Measurements from ENCODE around the gene SPATA31E1. TPM values are rescaled to one million over a fixed set of nuclear protein-coding genes. Genes with fewer than 3 reads are reported as not detected.
"Not testable (repeated sequence)": the region's sequence is repeated elsewhere in the genome, so short reads cannot be mapped to it uniquely, and the experiment has no call there.

The SPATA31E1 gene
- total and polyA plus RNA-seq, 12 donors, result not detected

GRCh38 chr9:87909310-87910041, 26.8 kb downstream of the SPATA31E1 start:
- Histone ChIP-seq H3K27me3 (no peaks in the 10 kb centered on the region), H3K4me3 (no peak overlapping the region), H3K9me3 (peaks cover 0 to 12% (median 0%) of the 10 kb centered on the region in 11 donors), H3K36me3 (no peaks in the 10 kb centered on the region), H3K27ac (no peak overlapping the region), H3K4me1 (no peaks in the 10 kb centered on the region)
- DNase-seq (no peak), ATAC-seq (peak in 1 of 8 donors; percentile 22)
- 90 to 91% methylated on average over 20 of the region's 20 CpGs for WGBS, 2 donors
- intact Hi-C loops (cut with DNase I), result no loop called here
- TF ChIP-seq CTCF (IDR thresholded peaks at IDR 0.05), result no peak

- Histone ChIP-seq H3K4me3 (no peak overlapping the region), H3K27me3 (no peaks in the 10 kb centered on the region), H3K4me1 (no peaks in the 10 kb centered on the region), H3K36me3 (no peaks in the 10 kb centered on the region), H3K9me3 (peaks cover 0 to 11% (median 0%) of the 10 kb centered on the region in 11 donors), H3K27ac (no peak overlapping the region)
- 79 to 81% methylated on average over 3 of the region's 3 CpGs for WGBS, 2 donors
- DNase-seq (no peak), ATAC-seq (no peak)
- no peak for TF ChIP-seq CTCF (IDR thresholded peaks at IDR 0.05)
- intact Hi-C loops (cut with DNase I), result no loop called here
Measured at GRCh38 chr9:87910821-87911220, 28.1 kb downstream of the SPATA31E1 start.

GRCh38 chr9:87917662-87918061, 35.0 kb downstream of the SPATA31E1 start, which contains the start of gene SPATA31C1:
Gene SPATA31C1, plus strand, starts transcription at chr9:87917962.
- no CpG with 5 or more reads among the region's 8 CpGs for WGBS, 2 donors
- DNase-seq; H3K27ac ChIP-seq; ATAC-seq; H3K27me3 ChIP-seq; intact Hi-C loops (cut with DNase I); H3K4me3 ChIP-seq; H3K4me1 ChIP-seq; H3K36me3 ChIP-seq; H3K9me3 ChIP-seq: not testable (repeated sequence)

GRCh38 chr9:87919013-87919412, 36.3 kb downstream of the SPATA31E1 start:
- intact Hi-C loops (cut with DNase I); H3K27me3 ChIP-seq; ATAC-seq; H3K9me3 ChIP-seq; H3K27ac ChIP-seq; H3K4me1 ChIP-seq; DNase-seq; H3K4me3 ChIP-seq; H3K36me3 ChIP-seq: not testable (repeated sequence)
- 59 to 79% methylated on average over 12 of the region's 13 CpGs for WGBS, 2 donors

DNA sequence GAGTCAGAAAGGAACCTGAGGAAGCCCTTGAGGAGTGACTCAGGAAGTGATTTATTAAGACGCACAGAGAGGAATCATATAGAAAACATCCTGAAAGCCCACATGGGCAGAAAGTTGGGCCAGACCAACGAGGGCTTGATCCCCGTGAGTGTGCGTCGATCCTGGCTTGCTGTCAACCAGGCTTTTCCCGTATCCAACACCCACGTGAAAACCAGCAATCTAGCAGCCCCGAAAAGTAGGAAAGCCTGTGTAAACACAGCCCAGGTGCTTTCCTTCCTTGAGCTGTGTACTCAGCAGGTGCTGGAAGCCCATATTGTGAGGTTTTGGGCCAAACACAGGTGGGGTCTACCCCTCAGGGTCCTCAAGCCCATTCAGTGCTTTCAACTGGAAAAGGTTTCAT, 38.9 kb downstream of the SPATA31E1 start:
- ATAC-seq; H3K4me1 ChIP-seq; intact Hi-C loops (cut with DNase I); DNase-seq; H3K36me3 ChIP-seq; H3K27ac ChIP-seq; H3K9me3 ChIP-seq; H3K27me3 ChIP-seq; H3K4me3 ChIP-seq: not testable (repeated sequence)
- whole genome bisulfite sequencing, 2 donors, result 74 to 80% methylated on average over 8 of the region's 8 CpGs

DNA sequence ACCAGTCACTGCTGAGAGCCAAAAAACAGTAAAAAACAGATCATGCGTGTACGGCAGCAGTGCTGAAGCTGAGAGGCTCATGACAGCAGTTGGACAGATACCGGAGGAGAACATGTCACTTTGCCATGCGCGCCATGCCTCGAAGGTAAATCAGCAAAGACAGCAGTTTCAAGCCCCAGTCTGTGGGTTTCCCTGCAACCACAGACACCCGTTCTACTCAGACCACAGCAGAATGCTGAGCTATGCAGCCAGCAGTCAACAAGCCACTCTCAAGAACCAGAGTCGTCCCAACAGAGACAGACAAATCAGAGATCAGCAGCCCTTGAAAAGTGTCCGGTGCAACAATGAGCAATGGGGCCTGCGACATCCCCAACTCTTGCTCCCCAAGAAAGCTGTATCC, 40.3 kb downstream of the SPATA31E1 start:
- DNase-seq; ATAC-seq; H3K4me3 ChIP-seq; intact Hi-C loops (cut with DNase I); H3K27ac ChIP-seq; H3K9me3 ChIP-seq; H3K27me3 ChIP-seq; H3K4me1 ChIP-seq; H3K36me3 ChIP-seq: not testable (repeated sequence)
- 73 to 80% methylated on average over 8 to 10 of the region's 10 CpGs for WGBS, 2 donors

- WGBS, 2 donors, result 92 to 93% methylated on average over 8 to 10 of the region's 10 CpGs
- H3K27me3 ChIP-seq; H3K4me3 ChIP-seq; H3K9me3 ChIP-seq; H3K36me3 ChIP-seq; ATAC-seq; H3K4me1 ChIP-seq; DNase-seq; intact Hi-C loops (cut with DNase I); H3K27ac ChIP-seq: not testable (repeated sequence)
Measured at GRCh38 chr9:87924851-87925250, 42.2 kb downstream of the SPATA31E1 start.

GRCh38 chr9:87929152-87929551, 46.5 kb downstream of the SPATA31E1 start:
- H3K4me3 ChIP-seq; H3K36me3 ChIP-seq; H3K9me3 ChIP-seq; ATAC-seq; H3K27me3 ChIP-seq; DNase-seq; H3K4me1 ChIP-seq; intact Hi-C loops (cut with DNase I); H3K27ac ChIP-seq: not testable (repeated sequence)

- H3K27ac ChIP-seq; H3K4me3 ChIP-seq; ATAC-seq; H3K27me3 ChIP-seq; intact Hi-C loops (cut with DNase I); H3K9me3 ChIP-seq; H3K4me1 ChIP-seq; H3K36me3 ChIP-seq; DNase-seq: not testable (repeated sequence)
- 85 to 92% methylated on average over 7 of the region's 7 CpGs for WGBS, 2 donors
Measured at GRCh38 chr9:87934444-87934843, 51.8 kb downstream of the SPATA31E1 start.

- 87 to 93% methylated on average over 12 of the region's 12 CpGs for WGBS, 2 donors
- not testable (repeated sequence) for H3K27ac ChIP-seq
Measured at GRCh38 chr9:87937352-87937751, 54.7 kb downstream of the SPATA31E1 start.

More at GRCh38 chr9:87937352-87937751, 54.7 kb downstream of the SPATA31E1 start:
- intact Hi-C loops (cut with DNase I); H3K36me3 ChIP-seq; H3K27me3 ChIP-seq; H3K4me1 ChIP-seq; ATAC-seq; H3K9me3 ChIP-seq; H3K4me3 ChIP-seq; DNase-seq: not testable (repeated sequence)
